HK-2 (cell line): ENCODE data around the gene APBB1IP.

ENCODE experiments used
- DNase-seq: peaks from one replicate; pipeline ENCODE4 v3.0.0-alpha.2; 2018; ENCODE audit not compliant: unreplicated experiment

Gene APBB1IP

DNA sequence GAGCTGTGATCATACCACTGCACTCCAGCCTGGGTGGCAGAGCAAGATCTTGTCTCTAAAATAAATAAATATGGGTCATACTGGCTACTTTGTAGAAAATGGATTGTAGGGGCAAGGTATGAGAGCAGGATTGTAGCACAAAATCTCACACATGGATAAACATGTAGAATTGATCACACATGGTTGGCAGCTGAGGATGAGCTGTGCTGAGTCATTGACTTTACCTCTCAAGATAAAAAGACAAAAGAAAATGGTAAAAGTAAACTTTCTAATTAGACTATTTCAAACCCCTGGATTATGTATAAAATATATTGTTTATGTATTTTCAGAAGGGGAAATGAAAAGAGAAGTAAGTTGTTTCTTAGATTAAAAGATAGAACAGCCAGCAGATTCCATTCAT is 69.3 kb downstream of the APBB1IP start:
- DNase-seq = no peak

DNA sequence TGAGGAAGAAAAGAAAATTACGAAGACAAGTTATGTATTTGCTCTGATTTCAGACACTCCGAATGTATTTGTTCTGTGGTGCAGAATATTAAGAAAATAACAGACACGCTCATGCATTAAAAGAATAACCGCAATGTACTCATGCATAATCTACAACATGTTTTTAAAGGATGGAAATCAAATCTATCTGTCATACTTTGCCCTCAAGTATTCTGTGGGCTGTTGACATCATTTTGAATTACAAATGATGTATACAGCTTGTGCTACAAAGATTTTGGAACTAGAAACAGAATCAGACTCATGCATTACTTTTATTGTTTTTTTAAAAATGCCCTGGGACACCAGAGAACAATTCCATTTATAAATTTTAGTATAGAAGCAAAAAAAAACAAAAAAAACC is 69.9 kb downstream of the APBB1IP start:
- DNase-seq = no peak

DNA sequence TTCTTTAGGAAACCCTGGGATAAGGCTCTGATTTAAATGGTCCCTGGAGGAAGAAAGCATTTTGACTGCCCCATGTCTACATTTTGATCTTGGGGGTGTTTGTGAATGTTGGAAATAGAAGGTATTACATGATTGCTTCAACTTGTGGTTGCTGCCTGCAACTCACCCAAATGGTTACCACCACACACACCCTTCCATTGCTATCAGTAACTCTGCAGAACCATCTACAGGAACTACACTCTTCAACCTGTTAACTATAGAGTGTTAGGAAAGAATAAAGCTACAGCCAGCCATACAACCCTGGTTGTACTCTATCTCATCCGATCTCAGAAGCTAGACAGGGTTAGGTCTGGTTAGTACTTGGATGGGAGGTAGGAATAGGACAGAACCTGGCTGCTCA is 71.2 kb downstream of the APBB1IP start:
- DNase-seq = no peak

DNA sequence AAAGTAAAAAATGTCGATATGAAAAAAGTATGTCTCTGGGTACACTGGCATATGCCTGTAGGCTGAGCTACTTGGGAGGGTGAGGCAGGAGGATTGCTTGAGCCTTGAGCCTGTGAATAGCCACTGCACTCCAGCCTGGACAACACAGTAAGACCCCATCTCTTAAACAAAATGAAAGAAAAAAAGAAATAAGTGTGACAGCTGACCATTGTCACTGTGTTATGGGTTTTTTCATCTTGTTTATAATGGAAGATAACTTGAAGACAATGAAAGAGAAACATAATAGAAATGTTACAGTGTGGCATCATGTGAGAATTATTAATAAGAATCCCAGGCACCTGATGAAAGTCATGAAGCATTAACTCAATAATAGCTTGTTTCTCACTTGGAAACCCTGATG is 75.0 kb downstream of the APBB1IP start:
- no peak for DNase-seq

DNA sequence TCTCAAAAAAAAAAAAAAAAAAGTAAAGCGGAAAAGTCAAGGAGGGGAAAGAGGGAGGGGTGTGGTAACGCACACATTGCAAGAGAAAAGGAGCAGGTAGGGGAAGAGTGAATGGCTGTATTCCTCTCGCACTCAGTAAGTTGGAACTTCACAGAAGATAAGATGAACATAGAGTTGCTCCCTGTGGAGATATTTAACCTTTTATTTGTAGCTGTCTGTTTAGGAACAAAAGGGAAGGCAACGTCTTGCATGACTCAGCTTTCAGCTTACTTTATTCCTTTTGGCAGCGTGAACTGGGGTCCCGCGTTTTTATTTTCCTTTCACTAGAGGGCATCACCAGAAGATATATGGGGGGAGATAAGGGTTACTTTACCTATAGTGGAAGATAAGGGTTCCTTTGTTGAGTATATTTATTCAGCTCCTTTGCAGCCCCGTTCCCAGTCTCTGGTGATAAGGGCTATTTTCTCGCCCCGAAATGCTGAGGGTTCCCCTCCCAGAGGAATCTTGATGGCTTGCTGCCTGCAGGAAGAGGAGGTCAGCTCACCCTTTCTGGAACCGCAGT is 78.5 kb downstream of the APBB1IP start:
- DNase-seq = no peak

DNA sequence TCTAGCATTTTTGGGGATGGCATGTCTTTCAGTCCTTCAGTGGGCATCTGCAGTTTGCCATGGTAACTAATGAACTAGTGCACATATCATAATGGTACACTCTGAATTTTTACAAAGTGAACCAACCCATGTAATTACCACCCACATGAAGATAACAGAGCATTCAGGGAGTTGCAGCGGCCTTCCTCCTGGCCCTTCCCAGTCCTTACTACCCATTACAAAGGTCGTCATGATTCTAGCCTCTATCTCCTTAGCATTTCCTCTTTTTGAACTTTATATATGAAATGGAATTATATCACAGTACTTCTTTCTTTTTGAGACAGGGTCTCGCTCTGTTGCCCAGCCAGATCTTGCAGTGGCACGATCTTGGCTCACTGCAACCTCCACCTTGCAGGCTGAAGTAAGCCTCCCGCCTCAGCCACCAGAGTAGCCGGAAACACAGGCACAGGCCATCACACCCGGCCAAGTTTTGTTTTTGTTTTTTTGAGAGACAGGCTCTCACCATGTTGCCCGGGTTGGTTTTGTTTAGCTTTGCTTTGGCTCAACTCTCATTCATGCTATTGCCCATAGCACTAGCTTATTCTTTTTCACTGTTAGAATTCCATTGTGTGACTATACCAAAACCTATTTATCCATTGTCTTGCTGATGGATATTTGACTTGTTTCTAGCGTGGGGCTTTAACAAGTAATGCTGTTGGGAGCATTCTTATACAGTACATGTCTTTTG is 79.2 kb downstream of the APBB1IP start:
- no peak for DNase-seq

DNA sequence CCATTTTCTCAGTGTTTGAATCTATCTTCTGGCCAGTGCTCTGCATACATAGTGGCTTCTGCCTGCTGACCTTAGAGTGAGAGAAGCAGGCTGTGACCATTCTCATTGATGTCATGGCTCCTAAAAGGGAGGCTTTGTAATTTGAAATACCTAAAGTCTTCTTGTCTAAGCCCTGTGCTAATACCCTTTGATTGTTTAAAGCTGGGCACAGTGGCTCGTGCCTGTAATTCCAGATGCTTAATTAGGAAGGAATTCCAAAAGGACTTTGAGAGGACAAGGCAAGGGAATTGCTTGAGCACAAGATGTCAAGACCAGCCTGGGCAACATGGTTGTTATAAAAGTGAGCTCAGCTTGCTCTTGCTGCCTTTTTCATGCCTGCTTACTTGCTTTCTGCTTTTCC is 81.7 kb downstream of the APBB1IP start:
- DNase-seq = no peak

DNA sequence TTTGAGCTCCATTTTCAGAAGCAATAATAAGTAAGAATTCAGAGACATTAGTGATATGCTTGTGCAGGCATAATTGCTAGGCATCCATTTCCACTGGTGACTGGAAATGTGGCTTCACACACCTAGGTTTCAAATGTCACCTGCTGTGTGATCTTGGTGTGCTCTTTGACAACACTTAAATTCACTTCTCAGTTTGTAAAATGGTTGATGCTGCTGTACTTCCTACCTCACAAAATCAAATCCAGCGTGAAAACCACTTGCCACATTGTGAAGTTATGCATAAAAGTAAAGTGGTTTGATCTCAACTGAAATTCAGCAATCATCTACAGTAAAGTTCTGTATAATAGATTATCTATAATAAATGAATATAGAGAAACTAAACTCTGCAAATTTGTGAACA is 82.4 kb downstream of the APBB1IP start:
- no peak for DNase-seq

DNA sequence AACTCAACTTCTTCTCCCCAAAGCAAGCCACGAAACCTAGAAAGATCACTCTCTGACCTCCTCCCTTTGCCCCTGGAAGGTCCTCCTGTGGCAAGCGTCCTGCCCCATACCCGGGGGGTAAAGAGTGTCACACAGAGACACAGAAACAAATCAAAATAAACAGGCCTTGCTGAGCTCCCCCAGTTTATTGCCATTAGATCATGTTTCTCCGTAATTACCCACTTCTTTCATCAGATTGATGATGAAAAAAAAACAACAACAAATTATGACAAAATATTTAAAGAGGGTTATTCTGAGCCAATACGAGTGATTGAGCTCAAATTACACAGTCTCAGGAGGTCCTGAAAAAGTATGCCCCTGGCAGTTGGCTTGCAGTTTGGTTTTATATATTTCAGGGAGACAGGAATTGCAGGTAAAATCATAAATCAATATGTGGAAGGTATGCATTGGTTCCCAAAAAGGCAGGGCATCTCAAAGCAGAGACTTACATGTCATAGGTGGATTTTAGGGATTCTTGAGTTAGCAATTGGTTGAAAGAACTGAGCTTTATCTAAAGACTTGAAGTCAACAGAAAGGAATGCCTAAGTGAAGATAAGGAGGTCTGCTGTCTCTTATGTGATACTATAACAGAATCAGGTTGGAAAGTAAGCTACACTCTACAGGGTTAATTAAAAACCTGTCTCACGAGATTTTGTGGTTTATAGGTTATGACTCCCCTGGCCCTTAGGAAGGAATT is 86.2 kb downstream of the APBB1IP start:
- no peak for DNase-seq

DNA sequence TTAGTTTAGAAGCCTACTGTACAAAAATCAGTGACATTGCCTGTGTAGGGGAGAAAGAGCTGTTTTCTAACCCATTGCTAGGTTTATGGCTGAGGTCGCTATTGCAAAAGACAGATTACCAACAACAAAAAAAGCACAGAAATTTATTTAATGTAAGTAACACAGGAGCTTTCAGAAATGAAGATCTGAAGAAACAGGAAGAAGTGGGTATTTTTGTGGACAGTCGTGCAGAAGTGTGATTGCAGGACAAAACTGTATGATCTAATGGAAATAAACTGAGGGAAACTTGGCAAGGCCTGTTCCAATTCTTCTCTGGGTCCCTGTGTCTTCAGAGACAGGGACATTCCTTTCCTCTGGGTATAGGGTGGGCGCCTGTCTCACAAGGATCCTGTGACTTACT is 87.4 kb downstream of the APBB1IP start:
- DNase-seq = no peak

DNA sequence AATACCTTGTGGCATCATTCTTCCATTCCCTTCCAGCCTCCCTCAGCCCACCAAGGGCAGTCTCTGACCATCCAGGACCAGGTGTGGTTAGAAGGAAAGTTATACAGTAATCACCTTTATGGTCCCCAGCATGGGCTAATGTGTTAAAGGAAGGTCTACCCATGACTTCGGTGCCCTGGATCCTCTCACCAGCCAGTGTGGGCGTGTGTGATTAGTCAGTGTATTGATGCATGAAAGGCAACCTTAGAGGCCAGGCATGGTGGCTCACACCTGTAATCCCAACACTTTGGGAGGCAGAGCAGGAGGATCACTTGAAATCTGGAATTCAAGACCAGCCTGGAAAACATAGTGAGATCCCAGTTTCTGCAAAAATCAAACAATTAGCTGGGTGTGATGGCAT is 88.9 kb downstream of the APBB1IP start:
- DNase-seq = no peak

DNA sequence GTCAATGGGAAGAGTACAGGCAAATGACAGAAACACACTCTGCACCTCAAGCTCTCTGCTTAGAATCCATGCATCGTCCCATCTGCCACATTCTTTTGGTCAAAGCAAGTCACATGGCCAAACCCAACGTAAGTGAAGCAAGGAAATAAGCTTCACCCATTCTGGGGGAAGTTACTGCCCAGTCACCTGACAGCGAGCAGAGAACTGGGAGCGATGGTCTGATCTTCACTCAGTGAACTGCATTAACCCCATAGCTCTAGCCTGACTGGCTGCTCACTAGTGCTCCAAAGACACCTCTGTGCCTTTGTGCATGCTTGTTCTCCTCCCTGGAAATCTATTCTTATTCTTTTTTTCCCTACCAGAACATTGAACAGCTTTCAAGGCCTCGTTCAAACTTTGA is 89.9 kb downstream of the APBB1IP start:
- no peak for DNase-seq

DNA sequence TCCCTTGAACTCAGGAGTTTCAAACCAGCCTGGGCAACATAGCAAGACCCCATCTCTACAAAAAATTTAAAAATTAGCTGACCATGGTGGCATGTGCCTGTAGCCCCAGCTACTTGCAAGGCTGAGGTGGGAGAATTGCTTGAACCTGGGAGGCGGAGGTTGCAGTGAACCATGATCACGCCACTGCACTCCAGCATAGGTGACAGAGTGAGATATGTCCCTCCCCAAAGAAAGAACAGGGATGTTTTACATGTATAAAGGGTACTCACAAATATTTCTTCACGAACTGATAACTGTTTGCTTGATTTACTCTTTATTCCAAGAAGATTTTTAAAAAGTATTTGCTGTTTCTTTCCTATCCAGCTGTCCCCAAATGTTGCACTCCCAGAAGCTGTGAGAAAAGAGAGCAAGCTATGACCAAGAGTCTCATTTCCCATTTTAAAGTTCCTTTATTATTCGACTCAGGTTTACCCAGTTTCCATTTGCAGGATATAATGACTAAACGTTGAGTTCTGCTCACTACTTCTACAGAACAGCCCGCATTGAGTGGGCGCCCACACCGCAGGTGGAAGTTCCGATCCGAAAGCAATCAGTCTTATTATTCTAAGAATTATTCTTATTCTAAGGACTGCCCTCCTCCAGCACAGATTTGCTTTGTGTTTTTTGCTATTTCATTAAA is 90.7 kb downstream of the APBB1IP start:
- no peak for DNase-seq

DNA sequence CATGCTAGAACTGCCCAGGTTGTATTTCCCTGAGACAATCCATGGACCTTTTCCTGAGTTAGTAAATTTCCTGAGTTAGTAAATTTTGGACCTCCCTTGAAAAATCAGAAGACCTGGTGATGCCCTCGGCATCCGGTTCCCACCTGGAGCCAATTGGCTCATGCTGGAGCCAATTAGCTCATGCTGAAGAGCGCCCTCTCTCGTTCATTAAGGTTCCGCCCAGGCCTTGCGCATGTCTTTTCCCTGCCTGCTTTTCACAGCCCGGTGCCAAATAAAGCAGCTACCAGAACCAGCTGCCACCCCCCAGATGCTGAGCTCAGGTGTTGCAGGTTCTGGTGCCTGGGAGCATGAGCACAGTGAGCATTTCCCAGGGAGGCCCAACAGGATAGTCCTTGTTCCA is 96.2 kb downstream of the APBB1IP start:
- DNase-seq = no peak

DNA sequence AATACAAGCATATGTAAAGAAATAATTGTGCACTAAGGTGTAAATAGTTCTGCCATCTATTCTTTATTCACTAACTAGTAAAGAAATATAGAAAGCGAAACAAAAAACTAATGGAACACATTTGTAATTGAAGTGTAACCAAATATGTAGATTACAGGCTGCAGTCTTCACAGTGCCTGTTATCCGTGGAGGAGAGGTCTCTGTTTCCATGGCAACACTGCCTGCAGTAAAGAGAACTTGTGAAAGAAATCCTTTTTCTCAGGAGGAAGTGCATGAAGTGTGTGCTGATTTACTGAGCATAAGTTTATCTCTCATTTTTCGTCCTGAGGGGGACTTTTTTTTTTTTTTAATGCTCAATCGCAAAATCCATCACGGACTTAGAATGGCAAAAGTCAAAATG is 102.5 kb downstream of the APBB1IP start:
- no peak for DNase-seq

DNA sequence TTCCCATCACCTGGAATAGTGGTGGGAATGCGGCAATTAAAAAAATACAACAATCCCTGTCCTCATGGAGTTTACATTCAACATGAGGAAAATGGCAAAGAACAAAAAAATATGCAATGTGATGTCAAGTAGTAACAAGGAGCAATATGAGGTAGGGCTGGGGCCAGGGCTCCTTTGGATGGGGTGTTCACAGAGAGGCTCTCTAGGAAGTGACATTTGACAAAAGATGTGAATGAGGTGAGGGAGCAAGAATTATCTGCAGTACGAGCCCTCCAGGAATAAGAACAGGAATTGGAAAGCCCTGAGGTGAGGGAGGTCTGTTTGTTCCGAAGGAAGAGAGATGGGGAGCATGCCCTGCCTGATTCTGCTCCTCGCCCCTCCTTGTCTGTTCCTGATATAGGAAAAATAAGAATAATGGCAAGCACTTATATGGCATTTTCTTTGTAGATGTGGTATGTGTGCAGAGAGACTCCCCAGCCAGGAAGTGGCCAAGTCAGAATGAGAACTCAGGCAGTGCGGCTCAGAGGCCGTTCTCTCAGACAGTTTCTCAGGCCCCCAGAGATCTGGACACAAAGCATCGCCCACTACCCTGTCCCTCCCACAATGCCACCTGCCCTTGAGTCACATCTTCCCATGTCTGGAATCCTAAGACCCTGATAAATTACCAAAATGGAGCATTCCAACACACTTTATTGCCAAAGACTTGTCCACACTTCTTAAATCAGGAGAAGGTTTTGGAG is 105.6 kb downstream of the APBB1IP start:
- no peak for DNase-seq

DNA sequence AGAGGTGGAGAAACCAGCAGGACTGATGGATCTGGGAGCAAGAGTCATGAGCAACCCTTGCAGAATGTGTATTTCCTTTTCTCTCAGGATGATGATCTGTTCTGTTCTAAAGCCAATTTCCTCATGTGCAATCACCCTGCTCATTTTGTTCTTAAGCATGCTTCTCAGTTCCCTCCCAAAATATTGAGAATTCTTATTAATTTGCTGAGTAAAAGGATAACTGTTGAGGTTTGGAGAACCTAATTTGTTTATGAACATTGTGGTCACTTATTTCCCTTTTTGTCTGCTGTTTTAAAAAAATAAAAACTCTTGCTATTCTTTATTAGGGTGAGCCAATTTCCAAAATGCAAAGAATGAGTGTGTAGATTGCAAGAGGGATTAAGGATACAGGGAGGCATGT is 106.8 kb downstream of the APBB1IP start:
- DNase-seq = no peak

DNA sequence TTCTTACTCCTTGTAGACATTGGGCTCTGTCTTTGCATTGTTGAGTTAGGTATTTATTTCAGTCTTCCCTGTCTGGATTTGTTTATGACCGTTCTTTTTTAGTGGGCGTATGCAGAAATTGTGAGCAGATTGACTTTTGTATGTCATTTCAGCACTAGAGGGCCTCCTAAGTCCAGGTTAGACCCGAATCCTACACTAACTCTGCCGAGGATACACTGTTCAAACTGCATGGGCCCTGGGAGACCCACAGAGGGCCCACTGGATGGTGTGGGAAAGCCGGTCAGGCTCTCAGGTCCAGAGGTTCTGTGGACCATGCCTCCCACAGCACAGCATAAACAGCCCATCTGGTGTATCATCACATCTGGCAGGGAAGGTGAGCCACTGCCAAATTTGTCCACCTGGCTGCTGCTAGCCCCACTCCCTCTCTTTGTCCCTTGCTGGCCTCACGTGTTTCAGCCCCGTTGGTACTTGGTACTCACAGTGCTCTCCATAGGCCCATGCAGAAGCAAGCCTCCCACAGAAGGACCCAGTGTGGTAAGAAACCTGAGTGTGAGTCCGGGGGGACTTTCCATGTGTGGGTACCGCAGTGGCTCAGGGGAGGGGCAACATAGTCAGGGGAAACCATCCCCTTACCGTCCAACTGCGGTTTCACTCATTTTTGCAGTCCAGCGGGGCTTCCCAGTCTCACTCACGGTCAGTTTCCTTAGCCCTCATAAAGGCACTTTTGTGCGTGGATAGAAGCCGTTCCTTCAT is 112.8 kb downstream of the APBB1IP start:
- DNase-seq = no peak

DNA sequence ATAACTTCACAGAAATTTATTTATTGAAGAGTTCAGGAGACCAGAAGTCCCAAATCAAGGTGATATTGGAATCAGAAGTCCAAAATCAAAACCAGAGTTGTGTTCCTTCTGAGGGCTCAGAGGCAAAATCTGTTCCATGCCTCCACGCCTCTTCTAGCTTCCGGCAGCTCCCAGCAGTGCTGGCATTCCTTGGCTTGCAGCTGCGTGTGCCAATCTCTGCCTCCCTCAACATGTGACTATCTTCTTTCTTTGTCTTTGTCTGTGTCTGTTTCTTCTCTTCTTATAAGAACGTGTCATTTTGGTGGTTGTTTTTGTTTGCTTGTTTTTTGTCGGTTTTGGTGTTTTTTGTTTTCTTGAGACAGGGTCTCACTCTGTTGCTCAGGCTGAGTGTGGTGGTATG is 116.1 kb downstream of the APBB1IP start:
- no peak for DNase-seq

DNA sequence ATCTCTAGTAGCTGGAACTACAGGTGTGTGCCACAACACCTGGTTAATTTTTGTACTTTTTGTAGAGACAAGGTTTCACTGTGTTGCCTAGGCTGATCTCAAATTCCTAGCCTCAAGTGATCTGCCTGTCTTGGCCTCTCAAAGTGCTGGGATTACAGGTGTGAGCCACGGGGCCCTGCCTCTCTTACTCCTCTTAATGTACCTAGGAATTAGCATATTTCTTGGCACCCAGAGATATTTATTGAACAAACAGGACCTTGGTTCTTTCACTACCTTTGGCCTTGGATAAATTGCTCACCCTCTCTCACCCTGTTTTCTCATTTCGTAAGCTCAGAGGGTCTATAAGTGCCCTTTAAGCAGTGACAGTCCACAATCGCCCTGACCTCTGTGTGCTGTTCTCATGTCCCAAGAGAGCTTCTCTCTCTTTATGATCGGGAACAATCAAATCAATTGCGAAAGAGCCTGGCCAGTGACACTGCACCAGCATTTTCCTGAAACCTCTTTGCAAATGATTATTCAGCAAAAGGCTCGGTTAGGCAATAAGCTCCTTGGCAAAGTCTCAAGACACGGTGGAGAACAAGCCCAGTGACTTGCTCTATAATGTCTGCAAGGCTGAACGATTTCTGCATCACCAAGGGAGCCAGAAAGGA is 117.7 kb downstream of the APBB1IP start:
- DNase-seq = peak; percentile 29
